HG02642 (cell line): ENCODE measurements around the gene PSMD5.

ENCODE experiments used
- ATAC-seq: cut with Tn5 transposase; IDR thresholded peaks from one replicate; pipeline ENCODE4 v1.9.1; 2021; ENCODE audit warnings: mild to moderate bottlenecking; ENCODE audit not compliant: unreplicated experiment, poor library complexity

The PSMD5 gene

DNA sequence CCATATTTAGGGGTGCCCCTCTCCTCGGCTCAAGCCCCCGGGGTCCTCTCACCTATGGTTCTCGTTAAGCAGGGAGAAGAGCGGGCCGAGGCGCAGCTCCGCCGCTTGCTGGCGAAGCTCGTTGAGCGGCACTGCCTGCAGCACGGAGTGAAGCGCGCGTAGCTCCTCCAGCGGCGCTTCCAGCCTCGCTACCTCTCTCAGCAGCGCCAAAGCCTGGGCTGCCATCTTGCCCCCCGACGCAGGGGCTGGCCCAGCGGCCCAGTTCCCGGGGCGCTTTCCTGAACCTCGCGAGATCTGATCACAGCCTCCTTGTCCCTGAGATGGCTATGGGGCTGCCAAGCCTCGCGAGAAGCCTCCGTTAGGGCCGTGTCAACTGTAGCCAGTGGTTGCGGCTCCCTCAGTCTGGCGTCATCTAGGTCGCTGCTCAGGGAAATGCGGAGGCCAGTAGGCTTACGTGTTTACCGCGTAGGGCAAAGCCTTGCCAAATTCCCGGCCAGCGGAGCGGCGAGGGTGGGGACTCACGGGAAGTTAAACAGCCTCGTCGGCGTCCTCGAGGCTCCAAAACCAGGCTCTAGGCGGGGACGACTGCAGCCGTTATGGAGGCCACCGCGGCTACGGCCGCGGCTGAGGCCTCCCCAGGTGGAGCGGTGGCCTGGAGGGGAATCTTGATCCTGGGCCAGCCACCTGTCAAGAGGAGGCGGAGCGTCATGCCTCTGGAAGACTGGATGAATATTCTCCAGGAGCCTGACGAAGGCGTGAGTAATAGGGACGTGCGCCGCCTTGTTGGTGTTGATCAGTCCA is at the start of gene PSMD5:
PSMD5 (minus strand) TSS at position 238 of the 801 bp plus-strand sequence; CDS start at position 225, 13 bp downstream.
- ATAC-seq: peak; percentile 99

DNA sequence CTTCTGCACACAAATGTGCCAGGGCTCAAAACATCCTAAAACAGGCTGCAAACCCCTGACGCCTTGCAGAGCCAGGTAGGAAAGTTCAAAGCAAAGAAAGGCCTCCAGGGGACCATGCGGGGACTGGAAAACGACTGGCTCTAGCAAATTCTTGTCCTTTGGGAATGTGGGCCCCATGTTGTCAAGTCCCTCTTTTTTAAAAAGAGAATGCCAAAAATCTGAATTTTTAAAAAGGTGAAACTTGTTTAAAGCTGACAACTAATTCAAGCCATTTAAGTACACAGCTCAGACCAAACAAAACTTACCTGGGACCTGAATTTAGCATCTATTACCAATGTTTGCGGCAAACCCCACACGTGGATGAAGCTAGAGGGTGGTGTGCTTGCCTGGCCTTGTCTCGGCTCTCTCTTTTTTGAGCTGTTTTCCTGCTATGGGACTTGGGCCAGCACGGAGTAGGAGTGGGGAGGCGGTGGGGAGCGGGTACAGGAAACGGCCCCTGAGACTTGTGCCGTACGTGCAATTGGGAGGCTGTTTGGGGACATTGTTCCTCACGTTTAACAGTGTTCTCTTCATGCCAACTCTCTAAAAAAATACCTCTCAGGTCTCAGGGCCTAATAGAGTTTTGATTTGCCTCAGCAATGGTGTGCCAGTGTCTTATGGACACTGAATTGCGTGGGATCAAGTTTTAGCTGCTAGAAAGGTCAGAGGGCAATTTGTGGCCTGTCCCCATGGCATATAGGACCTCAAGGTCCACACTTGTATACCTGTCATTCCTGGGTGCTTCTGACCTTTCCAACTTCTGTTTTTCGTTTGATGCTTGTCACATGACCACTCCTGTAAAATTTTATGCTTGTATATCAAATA is 49.4 kb upstream of the PSMD5 start:
- ATAC-seq: peak; percentile 36

DNA sequence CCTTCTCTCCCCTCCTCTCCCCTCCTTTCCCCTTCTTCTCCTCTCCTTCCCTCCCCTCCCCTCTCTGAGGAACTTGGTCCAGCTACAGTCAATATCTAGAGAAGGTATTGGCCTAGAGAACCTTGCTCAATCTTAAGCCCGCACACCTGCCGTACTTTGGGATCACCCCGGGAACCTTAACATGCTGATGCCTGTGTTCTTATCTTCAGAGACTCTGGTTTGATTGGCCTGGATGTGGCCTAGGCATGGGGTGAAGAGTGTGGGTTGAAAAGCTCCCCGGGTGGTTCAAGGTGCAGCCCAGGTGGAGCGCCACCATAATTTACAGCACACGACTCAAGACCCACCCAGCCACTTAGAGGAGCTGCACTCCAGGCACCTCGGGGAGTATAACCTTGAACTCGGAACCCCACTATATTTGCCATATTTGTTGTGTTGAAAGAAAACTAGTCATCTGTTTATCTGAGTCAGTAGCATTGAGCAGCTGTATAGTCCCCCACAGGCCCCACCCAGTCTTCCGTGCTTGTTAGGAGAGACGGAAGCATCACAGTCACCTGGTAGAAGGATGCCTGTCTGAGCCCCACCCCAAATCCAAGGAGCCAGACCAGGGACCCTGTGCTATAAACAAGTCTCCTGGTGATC is 48.6 kb upstream of the PSMD5 start:
- ATAC-seq: no peak

DNA sequence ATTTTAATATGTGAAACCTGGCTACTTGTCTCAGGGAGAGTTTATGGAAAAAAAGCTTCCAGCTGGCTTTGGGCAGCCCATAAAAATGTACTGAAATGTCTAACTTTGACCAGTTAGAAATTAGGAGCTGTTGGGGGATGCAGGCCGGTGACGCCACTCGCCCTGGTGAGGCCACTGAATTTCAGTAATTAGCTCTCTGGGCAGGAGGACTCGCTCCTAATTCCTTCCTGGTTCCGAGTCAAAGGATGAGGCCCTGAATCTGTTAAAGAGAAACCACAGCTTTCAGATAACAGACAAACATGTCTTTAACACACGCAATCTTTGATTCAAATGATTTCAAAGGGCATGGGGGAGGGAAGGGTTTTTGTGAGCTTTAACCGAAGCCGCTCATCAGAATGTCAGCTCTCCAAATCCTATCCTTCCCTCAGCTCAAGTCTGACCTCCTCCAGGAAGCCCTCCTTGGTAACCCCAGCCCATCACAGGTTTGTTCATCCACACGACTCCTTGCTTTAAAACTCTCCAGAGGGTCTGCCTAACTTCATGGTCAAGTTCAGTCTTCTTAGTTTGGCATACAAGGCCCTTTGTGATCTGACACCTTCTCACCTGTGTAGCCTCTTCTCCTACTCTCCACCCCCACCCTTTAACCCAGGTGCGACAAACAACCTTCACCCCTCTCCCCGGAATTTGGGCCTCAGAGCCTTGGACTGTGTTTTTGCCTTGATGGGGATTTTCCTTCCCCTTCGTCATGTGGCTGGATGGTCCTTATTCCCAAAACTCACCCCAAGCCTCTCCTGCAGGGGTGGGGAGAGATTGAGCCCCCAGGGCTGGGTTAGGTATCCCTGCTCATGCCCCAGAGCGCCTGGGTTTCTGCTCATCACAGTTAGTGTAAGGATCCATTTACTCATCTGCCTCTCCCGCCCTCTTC is 47.9 kb upstream of the PSMD5 start:
- no peak for ATAC-seq

- no peak for ATAC-seq
These were observed 47.0 kb upstream of the PSMD5 start for GRCh38 chr9:120889606-120890271.

DNA sequence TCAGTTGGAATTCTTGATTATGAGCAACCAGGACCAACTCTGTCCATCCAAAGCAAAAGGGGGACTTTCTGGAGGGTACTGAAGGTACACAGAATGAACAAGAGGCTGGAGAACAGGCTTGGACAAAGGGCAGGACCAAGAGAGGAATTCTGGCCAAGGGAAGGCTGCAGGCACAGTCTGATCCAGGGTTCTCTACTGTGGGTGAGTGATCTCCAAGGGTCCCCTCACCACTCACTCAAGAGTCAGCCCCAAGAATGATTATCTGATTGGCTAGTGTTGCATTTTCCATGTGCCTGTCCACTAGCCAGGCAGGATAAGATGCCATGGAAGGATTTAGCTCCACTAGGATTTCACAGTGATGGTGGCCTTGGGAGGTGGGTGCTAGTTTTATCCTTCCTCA is 45.9 kb upstream of the PSMD5 start:
- ATAC-seq: no peak

GRCh38 chr9:120886490-120886967 is 43.8 kb upstream of the PSMD5 start:
- ATAC-seq: no peak

DNA sequence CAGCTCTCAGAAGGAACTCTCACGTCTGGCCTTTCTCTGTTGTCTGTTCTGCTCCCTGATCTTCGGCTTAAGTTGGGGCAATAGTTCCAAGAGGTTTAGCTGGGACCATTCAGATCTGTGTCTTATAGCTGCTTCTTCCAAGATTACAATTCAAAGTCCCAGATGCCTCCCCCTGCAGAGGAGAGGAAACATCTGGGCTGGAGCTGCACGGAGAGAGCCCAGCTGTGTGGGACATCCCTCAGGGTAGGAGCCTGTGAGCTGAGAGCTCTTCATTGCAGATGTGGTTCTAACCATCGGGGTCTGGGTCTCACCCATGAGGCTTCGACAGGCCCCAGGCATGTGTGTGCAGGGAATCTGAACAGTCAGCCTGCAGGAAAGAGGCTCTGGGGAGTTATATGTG is 43.2 kb upstream of the PSMD5 start:
- ATAC-seq: no peak

GRCh38 chr9:120885457-120885856 is 42.7 kb upstream of the PSMD5 start:
- ATAC-seq: no peak

DNA sequence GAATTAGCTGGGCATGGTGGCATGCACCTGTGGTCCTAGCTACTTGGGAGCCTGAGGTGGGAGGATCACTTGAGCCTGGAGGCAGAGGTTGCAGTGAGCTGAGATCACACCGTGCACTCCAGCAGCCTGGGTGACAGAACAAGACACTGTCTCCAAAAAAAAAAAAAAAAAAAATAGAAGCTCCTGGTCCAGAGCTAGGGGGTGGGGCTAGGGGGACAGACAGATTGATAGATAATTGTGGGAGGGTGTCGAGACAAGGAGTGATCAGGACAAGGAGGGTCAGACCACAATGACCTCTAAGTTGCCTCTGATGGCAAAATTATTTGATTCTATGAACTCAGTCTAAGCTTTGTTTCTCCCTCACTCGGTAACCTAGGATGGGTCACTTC is 40.9 kb upstream of the PSMD5 start:
- ATAC-seq: no peak

GRCh38 chr9:120882935-120883607 is 40.3 kb upstream of the PSMD5 start:
- no peak for ATAC-seq

GRCh38 chr9:120879446-120879845 is 36.7 kb upstream of the PSMD5 start:
- no peak for ATAC-seq

GRCh38 chr9:120878188-120879130 is 35.7 kb upstream of the PSMD5 start:
- ATAC-seq: no peak

- peak; percentile 50 for ATAC-seq
These were observed 34.7 kb upstream of the PSMD5 start for GRCh38 chr9:120877276-120878034.

GRCh38 chr9:120876842-120877240 is 34.1 kb upstream of the PSMD5 start, which contains the start of gene PHF19:
TSS of gene PHF19 (minus strand) at chr9:120877188. CDS start at chr9:120874741, 2,447 bp downstream.
- peak; percentile 13 for ATAC-seq

DNA sequence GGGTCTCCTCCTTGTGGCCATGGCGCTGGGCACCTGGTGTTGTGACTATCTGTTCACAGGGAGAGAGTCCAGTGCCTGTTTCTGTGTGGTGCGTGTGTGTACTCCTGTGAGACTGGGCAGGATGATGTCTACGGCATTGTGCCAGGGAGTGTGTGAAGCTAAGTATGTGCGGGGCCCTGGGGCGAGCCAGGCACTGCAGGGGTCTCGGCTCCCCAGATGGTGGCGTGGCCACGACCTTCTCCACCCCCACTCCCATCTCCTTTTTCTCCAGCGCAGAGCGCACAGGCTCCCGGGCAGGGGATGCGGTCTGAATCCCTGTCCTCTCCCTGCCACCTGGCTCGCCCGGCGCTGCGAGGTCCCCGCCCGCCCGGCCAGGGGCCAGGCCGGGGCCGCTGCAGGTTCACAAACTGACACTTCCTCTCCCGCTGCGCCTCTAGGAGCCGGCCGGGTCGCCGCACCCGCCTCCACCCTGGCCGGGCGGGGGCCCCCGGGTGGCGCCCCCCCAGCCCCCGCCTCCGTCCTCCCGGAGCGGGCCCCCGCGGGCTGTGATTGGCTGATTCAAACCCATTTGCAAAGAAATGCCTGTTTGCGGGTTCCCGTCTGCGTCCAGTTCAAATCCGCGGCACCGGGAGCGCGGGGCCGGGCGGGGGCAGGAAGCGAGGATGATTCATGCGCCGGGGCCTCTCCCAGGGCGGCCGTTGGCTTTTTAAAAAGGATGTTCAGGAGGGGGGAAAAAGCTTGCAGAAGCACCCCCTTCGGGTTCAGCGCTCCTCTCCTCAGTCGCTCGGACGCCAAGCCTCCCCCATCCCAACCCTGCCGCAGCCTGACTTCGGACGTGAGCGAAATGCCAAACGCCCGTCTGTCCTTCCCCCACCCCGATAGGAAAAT is 33.5 kb upstream of the PSMD5 start:
- ATAC-seq: peak; percentile 65
